Caco-2 (cell line): Measurements from ENCODE around the gene LAMC1. TPM values are rescaled to one million over a fixed set of nuclear protein-coding genes. Genes with fewer than 3 reads are reported as not detected.
A peak's percentile ranks its signal among the peaks of the same experiment; 100 is the strongest.

Source experiments
- BruUV-seq: library from RNA; stranded (reverse); fragments of 400-500 nt; replicated peaks from 2 replicates; lab custom pipeline; 2021; lab: Mats Ljungman, UMichigan
- CTCF ChIA-PET: fragments of 300-600 bp; sonication (Branson Sonifier 250); formaldehyde crosslinking; loops from one replicate; lab custom pipeline; 2022; ENCODE audit warnings: antibody characterized with exemption; lab: Charles Lee
- POLR2A ChIA-PET: fragments of 300-600 bp; sonication (Branson Sonifier 250); formaldehyde crosslinking; loops from one replicate; lab custom pipeline; 2022; ENCODE audit warnings: antibody characterized with exemption; lab: Charles Lee
- DNase-seq, 2 experiments: peaks; one replicate each; pipeline versions ENCODE4 v3.0.0 to v3.0.0-alpha.2; 2020 to 2022
- H3K27me3 ChIP-seq: replicated peaks from 2 replicates; pipeline ENCODE4 v1.6.0; 2011; ENCODE audit warnings: low read length; ENCODE audit not compliant: control insufficient read depth, insufficient read depth
- H3K36me3 ChIP-seq: 2 replicates; pipeline ENCODE4 v1.5.1; 2011; ENCODE audit warnings: low read length; ENCODE audit not compliant: control insufficient read depth, insufficient read depth
- H3K4me1 ChIP-seq: fragments of 250-450 bp; sonication (Bioruptor Pico); 2 replicates; pipeline ENCODE4 v1.5.1; 2020; ENCODE audit warnings: mild to moderate bottlenecking
- H3K4me3 ChIP-seq: 2 replicates; pipeline ENCODE4 v1.5.1; 2011; ENCODE audit warnings: low read depth, mild to moderate bottlenecking, control low read depth, low read length
- H3K9me3 ChIP-seq: fragments of 250-450 bp; sonication (Bioruptor Pico); 2 replicates; pipeline ENCODE4 v1.5.1; 2020; ENCODE audit warnings: mild to moderate bottlenecking, moderate library complexity
- H3K27ac Mint-ChIP-seq: one replicate; pipeline ENCODE4 v1.8.0; 2022; ENCODE audit warnings: mixed read lengths; ENCODE audit not compliant: unreplicated experiment
- H3K27me3 Mint-ChIP-seq: one replicate; pipeline ENCODE4 v1.8.0; 2022; ENCODE audit warnings: mixed read lengths; ENCODE audit not compliant: insufficient read depth, unreplicated experiment
- H3K36me3 Mint-ChIP-seq: one replicate; pipeline ENCODE4 v1.8.0; 2022; ENCODE audit warnings: mild to moderate bottlenecking, mixed read lengths; ENCODE audit not compliant: insufficient read depth, unreplicated experiment
- H3K4me1 Mint-ChIP-seq: one replicate; pipeline ENCODE4 v1.8.0; 2022; ENCODE audit warnings: low read depth, mixed read lengths; ENCODE audit not compliant: unreplicated experiment
- H3K4me3 Mint-ChIP-seq: one replicate; pipeline ENCODE4 v1.8.0; 2022; ENCODE audit warnings: mild to moderate bottlenecking, moderate library complexity, mixed read lengths; ENCODE audit not compliant: unreplicated experiment
- H3K9me3 Mint-ChIP-seq: one replicate; pipeline ENCODE4 v1.8.0; 2022; ENCODE audit warnings: mixed read lengths; ENCODE audit not compliant: unreplicated experiment
- intact Hi-C: fragments of 100-400 bp; cut with micrococcal nuclease; formaldehyde crosslinking; loops from one replicate; pipeline ENCODE4 v1.10.0; 2022; ENCODE audit not compliant: unreplicated experiment
- total RNA-seq: library from RNA; stranded (reverse); gene quantifications from 2 replicates; pipeline ENCODE4 v1.2.3, GENCODE V29; 2022
- TF ChIP-seq, protein P1 (sequence below), 2 experiments: fragments of 200-600 bp in 1 of 2; IDR thresholded peaks; 1 replicate in 1 of 2; 2 replicates in 1 of 2; pipeline versions ENCODE4 v1.5.1 to v1.8.0; 2011 to 2022; ENCODE audit warnings: antibody characterized with exemption in 1 of 2, control low read depth in 1 of 2, inconsistent platforms in 1 of 2, low read depth in 1 of 2, low read length in 1 of 2, mild to moderate bottlenecking in 1 of 2, moderate library complexity in 1 of 2; ENCODE audit not compliant: insufficient read depth in 1 of 2, severe bottlenecking in 1 of 2, unreplicated experiment in 1 of 2

LAMC1 gene
- total RNA-seq, 1 experiment from 2014 or later, result 323 TPM

DNA sequence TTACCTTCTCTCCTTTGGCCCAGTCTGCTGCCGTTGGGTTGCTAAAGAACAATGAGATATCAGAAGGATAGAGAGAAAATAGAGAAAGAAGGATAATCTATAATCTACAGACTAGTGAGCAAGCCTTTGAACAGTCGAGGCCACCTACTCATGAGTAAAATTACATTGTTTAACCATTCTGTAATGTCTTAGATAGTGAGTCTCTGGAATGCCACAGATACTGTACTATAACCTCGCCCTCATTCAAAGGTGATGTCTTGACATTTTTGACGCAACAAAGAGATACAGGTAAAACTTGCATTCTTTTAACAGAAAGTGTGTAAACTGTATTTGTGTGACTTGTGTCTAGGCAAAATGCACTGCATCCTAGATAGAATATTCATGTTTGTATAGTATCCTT lies 77.9 kb downstream of the LAMC1 start:
- H3K9me3 Mint-ChIP-seq, result no peaks in the 10 kb centered on the region
- no peak overlapping the region for H3K27ac Mint-ChIP-seq
- peak; percentile 42 to 46 for DNase-seq
- H3K27me3 ChIP-seq, result no peaks in the 10 kb centered on the region
- H3K4me3 Mint-ChIP-seq, result peak overlapping the region; percentile 7
- H3K4me3 ChIP-seq, result no peak overlapping the region
- H3K4me1 ChIP-seq, result peaks cover 80% of the 10 kb centered on the region
- intact Hi-C loops, result loop anchor here (1.0 to 2.0 kb wide), 4 partner anchors 22 to 139 kb away; no protein-coding TSS in a partner anchor
- ChIA-PET POLR2A (no interaction called here), CTCF (no interaction called here)
- no TSS peak for BruUV-seq
- H3K9me3 ChIP-seq, result no peaks in the 10 kb centered on the region
- H3K27me3 Mint-ChIP-seq, result no peaks in the 10 kb centered on the region
- peaks cover 18% of the 10 kb centered on the region for H3K4me1 Mint-ChIP-seq
- H3K36me3 ChIP-seq, result no peaks in the 10 kb centered on the region
- H3K36me3 Mint-ChIP-seq, result peaks cover 36% of the 10 kb centered on the region
- TF ChIP-seq, protein P1, sequence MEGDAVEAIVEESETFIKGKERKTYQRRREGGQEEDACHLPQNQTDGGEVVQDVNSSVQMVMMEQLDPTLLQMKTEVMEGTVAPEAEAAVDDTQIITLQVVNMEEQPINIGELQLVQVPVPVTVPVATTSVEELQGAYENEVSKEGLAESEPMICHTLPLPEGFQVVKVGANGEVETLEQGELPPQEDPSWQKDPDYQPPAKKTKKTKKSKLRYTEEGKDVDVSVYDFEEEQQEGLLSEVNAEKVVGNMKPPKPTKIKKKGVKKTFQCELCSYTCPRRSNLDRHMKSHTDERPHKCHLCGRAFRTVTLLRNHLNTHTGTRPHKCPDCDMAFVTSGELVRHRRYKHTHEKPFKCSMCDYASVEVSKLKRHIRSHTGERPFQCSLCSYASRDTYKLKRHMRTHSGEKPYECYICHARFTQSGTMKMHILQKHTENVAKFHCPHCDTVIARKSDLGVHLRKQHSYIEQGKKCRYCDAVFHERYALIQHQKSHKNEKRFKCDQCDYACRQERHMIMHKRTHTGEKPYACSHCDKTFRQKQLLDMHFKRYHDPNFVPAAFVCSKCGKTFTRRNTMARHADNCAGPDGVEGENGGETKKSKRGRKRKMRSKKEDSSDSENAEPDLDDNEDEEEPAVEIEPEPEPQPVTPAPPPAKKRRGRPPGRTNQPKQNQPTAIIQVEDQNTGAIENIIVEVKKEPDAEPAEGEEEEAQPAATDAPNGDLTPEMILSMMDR (IDR thresholded peaks at IDR 0.05; ENCODE audit: insufficient read depth in 1 of 2, low read depth in 1 of 2, low read length in 1 of 2, severe bottlenecking in 1 of 2, unreplicated experiment in 1 of 2), result no peak

DNA sequence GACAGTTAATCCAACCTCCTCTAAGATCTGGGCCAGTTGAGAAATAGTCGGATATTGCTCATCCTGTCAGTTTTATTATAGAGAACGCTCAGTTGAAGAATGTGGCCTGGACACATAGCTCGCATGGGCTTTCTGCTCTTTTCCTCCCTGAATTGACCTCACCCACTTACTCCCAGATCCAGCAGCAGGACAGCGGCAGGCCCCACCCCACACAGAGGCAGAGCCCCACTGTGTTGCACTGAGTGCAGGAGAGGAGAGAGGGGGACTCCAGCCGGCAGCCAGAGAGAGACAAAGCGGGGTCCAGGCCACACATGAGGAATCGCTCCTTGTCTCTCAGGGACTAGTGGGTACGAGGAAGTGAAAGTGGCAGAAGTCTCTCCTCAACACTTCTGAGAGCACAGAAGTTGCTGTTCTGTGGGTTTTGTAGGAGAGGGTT lies 78.6 kb downstream of the LAMC1 start:
- Histone ChIP-seq H3K4me3 (no peak overlapping the region), H3K27me3 (no peaks in the 10 kb centered on the region), H3K36me3 (no peaks in the 10 kb centered on the region), H3K9me3 (no peaks in the 10 kb centered on the region), H3K4me1 (peaks cover 72% of the 10 kb centered on the region)
- Mint-ChIP-seq H3K4me3 (peak overlapping the region; percentile 7), H3K36me3 (peaks cover 44% of the 10 kb centered on the region), H3K27me3 (no peaks in the 10 kb centered on the region), H3K4me1 (peaks cover 18% of the 10 kb centered on the region), H3K9me3 (no peaks in the 10 kb centered on the region), H3K27ac (no peak overlapping the region)
- ChIA-PET POLR2A (no interaction called here), CTCF (no interaction called here)
- BruUV-seq, result no TSS peak
- TF ChIP-seq, protein P1 (IDR thresholded peaks at IDR 0.05; ENCODE audit: insufficient read depth in 1 of 2, low read depth in 1 of 2, low read length in 1 of 2, severe bottlenecking in 1 of 2, unreplicated experiment in 1 of 2), result no peak
- intact Hi-C loops, result loop anchor here (1.0 to 2.0 kb wide), 5 partner anchors 21 to 140 kb away; no protein-coding TSS in a partner anchor
- peak; percentile 25 to 45 for DNase-seq

DNA sequence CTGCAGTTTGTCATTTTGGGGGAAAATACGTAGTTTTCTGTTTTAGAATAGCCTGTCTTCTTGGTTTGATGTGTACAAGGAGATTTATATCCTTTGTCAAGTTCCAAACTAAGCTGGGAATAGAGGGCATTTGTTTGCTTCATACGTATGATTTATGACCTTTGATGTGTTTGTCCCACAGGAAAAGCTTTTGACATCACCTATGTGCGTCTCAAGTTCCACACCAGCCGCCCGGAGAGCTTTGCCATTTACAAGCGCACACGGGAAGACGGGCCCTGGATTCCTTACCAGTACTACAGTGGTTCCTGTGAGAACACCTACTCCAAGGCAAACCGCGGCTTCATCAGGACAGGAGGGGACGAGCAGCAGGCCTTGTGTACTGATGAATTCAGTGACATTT lies 79.9 kb downstream of the LAMC1 start:
- no peak overlapping the region for H3K27ac Mint-ChIP-seq
- ChIA-PET CTCF (no interaction called here), POLR2A (no interaction called here)
- TF ChIP-seq, protein P1 (IDR thresholded peaks at IDR 0.05; ENCODE audit: insufficient read depth in 1 of 2, low read depth in 1 of 2, low read length in 1 of 2, severe bottlenecking in 1 of 2, unreplicated experiment in 1 of 2), result no peak
- no peaks in the 10 kb centered on the region for H3K27me3 Mint-ChIP-seq
- intact Hi-C loops, result no loop called here
- Histone ChIP-seq H3K27me3 (no peaks in the 10 kb centered on the region), H3K4me1 (peaks cover 59% of the 10 kb centered on the region), H3K9me3 (no peaks in the 10 kb centered on the region), H3K4me3 (no peak overlapping the region), H3K36me3 (no peaks in the 10 kb centered on the region)
- peaks cover 56% of the 10 kb centered on the region for H3K36me3 Mint-ChIP-seq
- peaks cover 18% of the 10 kb centered on the region for H3K4me1 Mint-ChIP-seq
- DNase-seq, result no peak
- H3K9me3 Mint-ChIP-seq, result no peaks in the 10 kb centered on the region
- no peak overlapping the region for H3K4me3 Mint-ChIP-seq
- BruUV-seq, result no TSS peak
